PC-9 (cell line): ENCODE data around the gene CEP350.

Source experiments
- EZH2 ChIP-seq: fragments of 200-600 bp; sonication (generic); IDR thresholded peaks from 2 replicates; pipeline ENCODE4 v1.8.0; 2017; ENCODE audit warnings: antibody characterized with exemption, low read depth
- TF ChIP-seq, protein P1 (sequence below): fragments of 200-600 bp; sonication (generic); conservative IDR thresholded peaks from 2 replicates; pipeline ENCODE4 v1.6.1; 2017; ENCODE audit warnings: mixed run types, antibody characterized with exemption, mild to moderate bottlenecking, moderate library complexity

DNA sequence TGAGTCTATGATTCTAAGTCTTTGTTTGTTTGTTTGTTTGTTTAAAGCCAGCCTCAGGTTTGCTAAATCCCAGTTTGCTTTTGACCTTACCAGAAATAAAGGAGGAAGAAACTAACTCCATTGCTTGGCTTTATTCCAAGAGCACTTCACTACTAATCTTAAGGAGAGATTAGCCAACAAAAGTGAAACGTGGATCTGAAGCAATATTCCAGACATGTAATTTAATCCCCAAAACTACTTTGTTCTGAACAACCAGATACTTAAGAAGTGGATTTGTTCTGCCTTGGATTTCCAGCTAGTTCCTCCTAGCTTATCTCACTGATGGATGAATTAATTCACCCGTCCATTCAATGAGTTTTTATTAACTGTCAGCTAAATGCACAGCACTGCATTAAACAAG is 15.9 kb upstream of the CEP350 start:
- TF ChIP-seq, protein P1, sequence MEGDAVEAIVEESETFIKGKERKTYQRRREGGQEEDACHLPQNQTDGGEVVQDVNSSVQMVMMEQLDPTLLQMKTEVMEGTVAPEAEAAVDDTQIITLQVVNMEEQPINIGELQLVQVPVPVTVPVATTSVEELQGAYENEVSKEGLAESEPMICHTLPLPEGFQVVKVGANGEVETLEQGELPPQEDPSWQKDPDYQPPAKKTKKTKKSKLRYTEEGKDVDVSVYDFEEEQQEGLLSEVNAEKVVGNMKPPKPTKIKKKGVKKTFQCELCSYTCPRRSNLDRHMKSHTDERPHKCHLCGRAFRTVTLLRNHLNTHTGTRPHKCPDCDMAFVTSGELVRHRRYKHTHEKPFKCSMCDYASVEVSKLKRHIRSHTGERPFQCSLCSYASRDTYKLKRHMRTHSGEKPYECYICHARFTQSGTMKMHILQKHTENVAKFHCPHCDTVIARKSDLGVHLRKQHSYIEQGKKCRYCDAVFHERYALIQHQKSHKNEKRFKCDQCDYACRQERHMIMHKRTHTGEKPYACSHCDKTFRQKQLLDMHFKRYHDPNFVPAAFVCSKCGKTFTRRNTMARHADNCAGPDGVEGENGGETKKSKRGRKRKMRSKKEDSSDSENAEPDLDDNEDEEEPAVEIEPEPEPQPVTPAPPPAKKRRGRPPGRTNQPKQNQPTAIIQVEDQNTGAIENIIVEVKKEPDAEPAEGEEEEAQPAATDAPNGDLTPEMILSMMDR = no peak
- no peak for TF ChIP-seq EZH2
